Astrocyte (in vitro differentiated cells and primary cell): ENCODE data around the gene FAM217A.

Source experiments
- CTCF ChIP-seq: IDR thresholded peaks from 2 replicates; pipeline ENCODE4 v1.5.1; 2011; ENCODE audit warnings: low read depth, mild to moderate bottlenecking, inconsistent platforms, low read length, moderate library complexity; ENCODE audit not compliant: insufficient read depth
- EZH2 ChIP-seq: IDR thresholded peaks from 2 replicates; pipeline ENCODE4 v1.6.1; 2012; ENCODE audit warnings: mild to moderate bottlenecking, low read length, inconsistent platforms; ENCODE audit not compliant: insufficient read depth

GRCh38 chr6:4071330-4071729 is 7.6 kb downstream of the FAM217A start:
- TF ChIP-seq CTCF (no peak), EZH2 (no peak)
